NCI-H774 (cell line): ENCODE measurements around the gene INPP5D.
A peak's percentile ranks its signal among the peaks of the same experiment; 100 is the strongest.

ENCODE experiments used
- DNase-seq: peaks from one replicate; lab custom pipeline; 2025; lab: John Stamatoyannopoulos, UW

The INPP5D gene

DNA sequence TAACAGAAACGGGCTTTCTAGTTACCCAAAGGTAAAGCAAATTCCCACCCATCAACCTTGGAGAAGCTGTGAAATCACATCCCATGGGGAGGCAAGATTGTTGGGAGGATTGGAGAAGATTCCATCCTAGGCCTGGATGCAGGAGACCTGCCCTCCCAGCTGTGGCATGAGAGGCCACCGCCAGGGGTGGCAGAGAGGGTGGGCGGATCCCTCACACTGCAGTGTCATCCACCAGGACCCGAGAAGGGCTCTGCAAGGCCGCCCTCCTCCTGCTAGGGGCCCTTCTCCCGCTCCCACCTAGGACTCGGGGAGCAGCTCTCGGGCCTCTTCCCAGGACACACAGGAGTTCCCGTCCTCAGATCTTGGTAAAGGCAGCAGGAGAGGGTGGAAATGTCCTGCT is 175.8 kb downstream of the INPP5D start:
- no peak for DNase-seq

DNA sequence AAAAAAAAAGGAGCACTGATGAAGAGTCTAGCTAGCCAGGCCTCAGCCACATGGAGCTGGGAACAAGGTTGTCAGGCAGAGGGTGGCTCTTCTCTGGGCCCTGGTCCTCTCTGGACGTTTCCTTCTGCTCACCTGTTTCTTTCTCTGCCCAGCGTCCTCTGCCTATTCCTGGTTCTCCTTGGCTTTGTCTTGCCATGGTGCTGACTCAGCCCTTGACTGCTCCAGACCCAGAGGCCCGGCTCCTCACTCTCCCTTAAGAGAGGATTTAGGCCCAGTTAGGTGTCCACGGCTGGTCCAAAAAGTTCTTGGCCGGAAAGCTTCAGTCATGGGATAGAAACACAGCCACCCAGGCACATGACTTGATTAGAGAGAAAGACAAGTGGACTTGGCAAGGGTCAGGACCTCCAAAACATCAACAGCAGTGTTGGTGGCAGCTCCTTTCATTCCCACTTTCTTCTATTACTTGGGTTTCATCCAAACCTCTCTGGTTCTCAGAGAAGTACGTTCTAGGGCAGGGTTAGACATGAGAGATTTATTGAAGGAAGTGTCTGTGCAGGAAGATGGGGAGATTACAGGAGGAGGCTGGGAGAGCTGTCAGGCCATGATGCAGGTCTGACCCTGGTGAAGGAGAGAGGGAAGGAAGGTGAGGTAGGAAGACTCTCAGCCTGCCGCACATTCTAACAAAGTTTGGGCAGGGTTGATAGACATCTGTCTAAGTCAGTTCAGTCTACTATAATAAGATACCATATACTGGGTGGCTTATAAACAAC is 176.9 kb downstream of the INPP5D start:
- DNase-seq, result no peak

DNA sequence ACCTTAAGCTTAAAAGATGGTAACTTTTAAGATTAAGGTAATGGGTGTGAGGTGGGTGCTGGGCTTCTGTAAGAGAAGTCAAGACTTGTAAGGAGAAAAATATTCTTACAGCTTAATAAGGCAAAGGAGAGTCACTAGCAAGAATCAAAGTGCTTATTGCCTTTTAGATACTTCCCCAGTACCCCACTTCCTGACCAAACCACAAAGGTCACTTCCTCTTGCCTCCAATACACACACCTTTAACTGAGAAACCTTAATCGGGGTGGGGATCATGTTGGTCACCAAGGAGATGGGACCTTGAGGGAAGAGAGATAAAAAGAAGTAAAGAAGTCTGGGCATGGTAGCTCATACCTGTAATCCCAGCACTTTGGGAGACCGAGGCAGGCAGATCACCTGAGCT is 180.8 kb downstream of the INPP5D start:
- DNase-seq, result no peak

DNA sequence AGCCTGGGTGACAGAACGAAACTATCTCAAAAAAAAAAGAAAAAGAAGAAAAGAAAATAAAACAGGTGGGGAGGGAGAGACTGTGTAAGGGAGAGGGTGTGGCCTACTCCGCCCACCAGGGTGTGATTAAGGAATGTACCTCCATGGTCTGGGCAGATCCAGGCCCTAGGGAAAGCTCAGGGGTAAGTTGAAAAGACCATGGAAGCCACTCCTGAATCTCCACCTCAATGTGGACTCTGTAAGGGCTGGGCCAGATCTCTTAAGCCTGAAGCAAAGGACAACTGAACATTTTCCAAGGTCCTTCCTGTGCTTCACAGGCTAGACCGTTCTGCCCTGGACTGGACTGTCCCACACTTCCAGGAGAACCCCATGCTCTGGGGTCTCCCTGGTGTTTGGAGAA is 181.7 kb downstream of the INPP5D start:
- DNase-seq, result no peak

DNA sequence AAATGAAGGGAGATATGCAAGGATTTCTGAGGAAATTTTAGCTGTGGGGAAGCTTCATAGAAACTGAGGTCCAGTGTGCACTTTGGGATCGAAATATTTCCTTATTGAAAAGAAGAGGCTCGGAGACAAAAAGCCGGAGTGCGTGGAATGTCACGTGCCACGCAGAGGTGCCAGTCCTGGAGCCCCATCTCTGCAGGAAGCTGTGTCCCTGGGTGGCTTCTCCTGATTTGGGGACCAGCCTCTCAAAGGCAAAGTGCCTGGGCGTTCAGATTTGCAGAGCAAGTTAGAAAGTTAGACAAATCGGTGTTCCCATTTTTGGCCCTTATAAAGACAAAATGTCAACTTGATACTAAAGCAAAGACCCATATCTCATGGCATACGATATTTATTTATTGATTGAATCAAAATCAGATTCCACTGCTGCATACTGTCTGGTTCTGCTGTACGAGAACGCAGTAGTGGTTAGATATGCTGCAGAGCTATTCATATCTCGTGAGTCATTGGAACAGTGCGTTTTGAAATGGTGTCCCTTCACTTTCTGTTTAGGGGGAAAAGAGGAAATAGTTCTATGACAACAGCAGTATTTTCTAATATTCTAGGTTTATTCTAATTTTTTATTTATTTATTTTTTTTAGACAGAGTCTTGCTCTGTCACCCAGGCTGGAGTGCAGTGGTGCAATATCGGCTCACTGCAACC is 182.2 kb downstream of the INPP5D start:
- DNase-seq, result no peak

DNA sequence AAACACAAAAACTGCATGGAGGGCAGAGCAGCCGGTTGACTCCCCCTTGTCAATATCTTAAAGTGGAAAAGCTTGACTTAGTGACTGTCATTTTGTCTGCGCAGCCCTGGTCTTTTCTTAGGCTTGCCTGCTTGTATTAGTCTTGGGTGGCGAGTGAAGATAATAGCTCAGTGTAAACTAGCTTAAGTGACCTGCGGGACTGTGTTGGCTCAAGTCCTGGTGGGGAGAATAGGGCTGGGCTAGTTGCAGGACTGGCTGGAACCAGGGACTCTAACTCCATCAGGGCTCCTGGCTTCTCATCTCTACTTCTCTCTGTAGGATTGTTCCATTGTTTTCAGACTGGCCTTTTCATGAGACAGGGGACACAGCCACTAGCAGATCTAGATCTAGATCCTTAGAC is 183.2 kb downstream of the INPP5D start:
- DNase-seq, result no peak

DNA sequence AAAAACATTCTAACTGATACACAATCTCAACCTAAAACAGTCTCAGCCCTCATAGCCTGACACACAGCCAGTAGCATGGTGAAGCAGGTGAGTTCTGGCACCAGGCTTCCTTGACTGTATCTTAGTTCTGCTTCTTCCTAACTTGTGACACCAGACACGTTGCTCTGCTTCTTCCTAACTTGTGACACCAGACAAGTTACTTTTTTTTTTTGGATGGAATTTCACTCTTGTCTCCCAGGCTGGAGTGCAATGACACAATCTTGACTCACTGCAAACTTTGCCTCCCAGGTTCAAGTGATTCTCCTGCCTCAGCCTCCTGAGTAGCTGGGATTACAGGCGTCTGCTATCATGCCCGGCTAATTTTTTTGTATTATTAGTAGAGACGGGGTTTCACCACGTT is 184.7 kb downstream of the INPP5D start:
- DNase-seq, result no peak

DNA sequence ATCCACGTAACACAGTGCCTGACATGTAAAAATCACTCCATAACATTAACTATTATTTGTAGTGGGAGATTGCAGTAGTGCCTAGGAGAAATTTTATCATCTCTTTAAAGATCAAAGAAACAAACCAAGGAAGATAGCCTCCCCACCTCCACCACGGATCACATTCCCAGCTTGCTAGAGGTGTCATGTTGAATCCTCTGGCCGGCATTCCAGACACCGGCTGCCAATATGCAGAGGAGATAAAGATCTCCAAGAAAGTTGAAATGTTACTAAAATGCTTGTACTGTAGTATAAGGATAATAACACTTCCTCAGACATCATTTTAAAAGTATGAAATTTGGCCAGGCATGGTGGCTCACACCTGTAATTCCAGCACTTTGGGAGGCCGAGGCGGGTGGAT is 185.3 kb downstream of the INPP5D start:
- DNase-seq, result no peak

DNA sequence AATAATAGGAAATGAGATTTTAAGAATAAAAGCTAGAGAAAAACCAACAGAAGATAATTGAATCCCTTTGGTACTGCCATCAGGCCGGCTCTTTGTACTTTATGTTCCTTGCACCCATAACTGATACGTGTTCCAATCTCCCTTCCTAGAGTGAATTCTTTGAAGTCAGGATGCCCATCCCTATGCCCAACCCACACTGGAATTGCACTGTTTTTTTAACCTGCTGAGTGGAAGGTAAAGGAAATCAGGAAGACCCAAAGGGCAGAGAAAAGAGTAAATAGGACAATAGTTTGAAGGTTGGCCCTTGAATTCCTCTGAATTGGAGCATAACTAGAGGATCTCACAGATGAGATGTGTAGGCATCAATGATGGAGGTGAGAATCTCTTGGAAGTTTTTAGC is 187.0 kb downstream of the INPP5D start:
- DNase-seq, result no peak

DNA sequence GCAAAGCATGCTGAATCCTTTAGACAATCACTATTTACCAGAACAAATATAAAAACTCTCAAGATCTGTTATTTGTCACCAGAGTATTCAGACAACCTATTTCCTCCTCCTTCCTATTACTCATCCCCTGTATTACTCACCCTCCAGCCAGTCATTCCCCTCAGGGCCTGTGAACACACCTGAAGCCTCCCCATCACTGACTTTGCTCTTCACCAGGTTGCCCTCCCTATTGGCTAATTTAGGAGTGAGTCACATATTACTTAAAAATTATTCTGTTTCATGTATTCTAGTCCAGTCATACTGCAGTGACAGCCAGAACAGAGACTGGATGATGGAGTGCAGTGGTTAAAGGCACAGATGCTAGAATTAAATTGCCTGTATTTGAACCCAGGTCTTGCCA is 187.6 kb downstream of the INPP5D start:
- DNase-seq, result no peak

DNA sequence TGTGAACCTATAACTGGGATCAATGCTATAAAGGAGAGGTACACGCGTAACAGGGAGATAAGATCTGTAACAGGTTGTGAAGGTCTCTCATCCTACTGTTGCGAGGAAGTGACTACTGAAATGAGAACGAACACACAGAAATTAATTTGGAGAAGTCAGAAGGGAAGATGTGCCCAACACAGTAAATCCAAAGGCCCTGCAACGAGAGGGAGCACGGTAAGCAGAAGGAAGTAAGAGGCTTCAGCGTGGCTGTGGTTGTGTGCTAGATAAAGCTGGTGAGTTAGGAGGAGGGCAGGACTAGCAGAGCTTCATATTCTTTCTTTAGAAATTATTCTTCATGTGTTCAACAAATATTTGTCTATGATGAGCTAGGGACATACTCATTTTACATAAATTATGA is 188.9 kb downstream of the INPP5D start:
- DNase-seq, result no peak

DNA sequence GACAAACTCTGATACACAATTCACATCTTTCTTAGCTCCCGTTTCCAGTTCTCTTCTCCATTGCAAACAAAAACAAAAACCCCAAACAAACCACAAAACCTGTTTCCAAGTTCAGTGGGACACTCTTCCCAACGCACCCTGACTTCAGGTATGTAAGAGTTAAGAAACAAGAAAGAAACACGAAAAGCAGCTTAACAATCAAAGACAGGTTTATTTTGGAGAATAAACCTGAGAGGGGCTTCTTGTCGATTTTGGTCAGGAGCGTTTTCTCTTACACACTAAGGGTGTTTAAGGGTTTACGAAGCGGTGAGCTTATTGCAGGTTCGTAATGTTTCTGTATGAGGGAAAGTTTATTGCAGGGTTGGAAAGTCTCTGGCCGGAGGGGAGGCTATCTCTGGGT is 190.4 kb downstream of the INPP5D start:
- no peak for DNase-seq

DNA sequence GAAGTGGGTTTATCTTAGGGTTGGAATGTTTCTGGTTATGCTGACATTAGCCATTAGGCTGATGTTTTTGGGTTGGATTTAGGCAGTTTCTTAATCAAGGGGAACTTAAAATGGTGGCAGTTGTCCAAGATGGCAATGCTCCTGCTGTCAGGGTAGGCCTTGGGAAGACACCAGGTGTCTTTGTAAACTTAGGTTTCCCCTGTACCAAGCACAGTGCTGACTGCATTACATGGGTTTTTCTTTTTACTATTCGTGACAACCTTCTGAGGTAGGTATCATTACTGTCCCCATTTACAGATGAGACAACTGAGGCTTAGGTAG is 190.8 kb downstream of the INPP5D start:
- DNase-seq, result no peak

DNA sequence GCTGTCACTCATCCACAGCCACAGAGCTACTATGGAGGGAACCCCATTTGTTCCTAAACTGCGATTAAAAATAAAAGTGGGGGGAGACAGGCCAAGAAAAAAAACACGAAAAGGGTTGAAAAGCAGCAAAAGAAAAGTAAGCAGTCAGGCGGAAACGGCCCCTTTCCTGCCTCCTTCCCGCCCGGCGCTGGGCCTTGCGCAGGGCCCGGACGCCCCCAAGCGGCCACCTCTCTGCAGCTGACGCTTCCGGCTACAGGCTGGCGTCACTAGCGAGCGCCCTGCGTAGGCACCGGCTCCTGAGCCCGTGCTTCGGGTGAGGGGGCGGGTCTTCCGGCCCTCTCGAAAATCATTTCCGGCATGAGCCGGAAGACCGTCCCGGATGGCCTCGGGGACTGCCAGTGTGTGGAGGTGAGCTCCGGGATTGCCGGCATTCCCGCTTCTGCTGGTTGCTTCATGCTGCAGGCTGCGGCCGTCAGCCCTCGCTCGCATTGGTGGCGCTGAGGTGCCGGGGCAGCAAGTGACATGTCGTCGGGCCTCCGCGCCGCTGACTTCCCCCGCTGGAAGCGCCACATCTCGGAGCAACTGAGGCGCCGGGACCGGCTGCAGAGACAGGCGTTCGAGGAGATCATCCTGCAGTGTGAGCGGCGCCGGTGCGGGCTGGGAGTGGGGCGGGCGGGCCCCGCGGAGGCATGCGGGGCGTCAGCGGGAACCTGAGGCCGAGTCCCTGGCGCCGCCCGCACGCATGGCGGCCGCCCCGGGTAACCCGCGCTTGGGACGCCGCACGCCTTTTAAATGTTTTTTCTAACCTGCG is 191.4 kb downstream of the INPP5D start, which contains the start of gene ATG16L1:
TSS of gene ATG16L1 (plus strand) at position 368 of the 811 bp plus-strand sequence. CDS start at position 523, 155 bp downstream.
- DNase-seq, result peak; percentile 97

DNA sequence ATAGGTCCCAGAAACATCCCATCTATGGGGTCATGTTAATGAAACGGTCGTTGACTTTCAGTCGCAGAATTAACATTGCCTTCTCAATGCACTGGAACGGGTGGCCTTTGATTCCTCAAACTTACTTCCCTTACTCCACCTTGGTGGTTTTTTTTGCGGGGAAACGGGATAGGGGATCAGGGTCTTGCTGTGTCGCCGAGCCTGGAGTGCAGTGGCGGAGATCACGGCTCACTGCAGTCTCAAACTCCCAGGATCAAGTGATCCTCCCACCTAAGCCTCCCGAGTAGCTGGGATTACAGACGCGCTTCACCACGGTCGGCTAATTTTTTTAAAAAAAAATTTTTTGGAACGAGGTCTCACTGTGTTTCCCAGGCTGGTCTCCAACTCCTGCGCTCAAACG is 192.1 kb downstream of the INPP5D start:
- DNase-seq, result no peak

DNA sequence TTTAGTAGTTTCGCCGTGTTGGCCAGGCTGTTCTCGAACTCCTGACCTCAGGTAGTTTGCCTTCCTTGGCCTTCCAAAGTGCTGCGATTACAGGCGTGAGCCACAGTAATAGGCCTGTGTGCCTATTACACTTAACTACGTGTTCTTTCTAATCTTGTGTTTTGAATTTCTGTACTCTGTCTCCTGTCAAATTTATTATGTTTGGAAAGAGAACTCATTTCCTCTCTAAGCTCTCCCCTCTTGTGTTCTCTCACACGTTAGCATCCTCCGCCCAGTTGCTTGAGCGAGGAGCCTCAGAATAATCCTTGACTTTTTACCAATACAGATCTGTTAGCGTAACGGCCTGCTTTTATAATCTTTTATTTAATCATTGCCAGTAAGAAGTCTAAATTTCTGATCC is 195.0 kb downstream of the INPP5D start:
- DNase-seq, result no peak

DNA sequence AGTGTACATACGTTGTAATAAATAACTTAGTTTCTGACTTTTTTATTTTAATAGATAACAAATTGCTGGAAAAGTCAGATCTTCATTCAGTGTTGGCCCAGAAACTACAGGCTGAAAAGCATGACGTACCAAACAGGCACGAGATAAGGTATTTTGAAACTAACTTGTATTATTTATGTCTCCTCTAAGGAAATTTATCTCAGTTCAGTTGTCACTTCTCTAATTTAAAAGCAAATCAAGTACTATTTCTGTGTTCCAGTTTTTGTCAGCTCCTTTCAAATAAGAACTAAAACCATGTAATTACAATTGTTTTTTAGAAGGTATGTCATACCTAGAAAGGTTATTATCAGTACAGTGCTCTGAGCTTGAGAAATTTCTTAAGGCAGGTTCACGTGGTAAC is 195.9 kb downstream of the INPP5D start:
- DNase-seq, result no peak
